HG03439 (cell line): ENCODE results near the gene ASH1L.
"Not testable (repeated sequence)": the region's sequence is repeated elsewhere in the genome, so short reads cannot be mapped to it uniquely, and the experiment has no call there.

Experiments used
- ATAC-seq: cut with Tn5 transposase; IDR thresholded peaks from one replicate; pipeline ENCODE4 v1.9.1; 2021; ENCODE audit warnings: mild to moderate bottlenecking, moderate library complexity; ENCODE audit not compliant: unreplicated experiment

Gene ASH1L

DNA sequence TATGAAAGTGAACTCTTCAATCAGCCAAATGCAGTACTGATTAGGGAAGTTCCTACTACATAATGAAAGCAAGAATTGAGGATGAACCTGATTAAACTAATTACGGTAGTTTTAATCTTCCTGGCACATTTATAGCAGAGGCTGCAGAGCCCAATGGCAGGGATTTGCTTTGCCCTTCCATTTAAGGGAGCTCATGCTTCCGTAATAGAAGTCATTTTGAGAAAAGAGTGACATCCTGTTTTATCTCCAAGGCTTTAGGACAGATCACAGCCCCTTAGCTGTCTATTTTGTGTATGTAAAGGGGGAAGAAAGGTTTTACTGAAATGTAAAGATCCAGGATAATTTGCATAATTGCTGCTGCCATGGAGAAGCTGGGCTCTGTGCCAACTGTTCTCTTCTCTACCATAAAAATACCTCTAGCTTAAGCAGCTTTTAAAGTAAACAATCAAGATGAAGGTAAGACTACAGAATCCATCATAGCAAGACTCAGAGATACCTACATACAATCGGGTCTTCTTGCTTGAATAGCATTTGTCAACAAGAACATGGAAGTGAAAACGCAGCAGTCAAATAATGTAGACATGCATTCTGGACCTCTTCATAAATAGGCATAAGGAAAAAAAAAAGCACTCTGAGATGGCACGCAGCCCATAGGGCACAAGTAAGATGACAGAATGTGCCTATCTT is 62.5 kb downstream of the ASH1L start:
- no peak for ATAC-seq

DNA sequence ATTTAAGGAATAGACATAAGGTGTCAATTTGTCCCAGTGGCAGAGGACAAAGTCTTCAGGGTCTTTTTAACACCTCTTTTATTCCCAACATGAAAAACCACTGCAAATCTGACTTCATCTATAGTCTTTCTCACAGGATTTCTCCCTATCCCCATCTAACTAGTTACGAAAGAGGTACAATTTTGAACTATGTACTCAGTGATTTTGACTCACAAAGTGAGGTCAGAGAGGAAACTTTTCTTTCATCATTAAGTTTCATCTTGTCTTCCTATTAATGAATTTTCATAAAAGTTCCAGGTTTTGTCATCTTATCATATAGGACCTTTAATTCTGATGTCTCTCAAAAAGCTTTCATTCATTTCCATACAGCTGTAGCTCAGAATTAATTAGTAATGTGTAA is 63.3 kb downstream of the ASH1L start:
- no peak for ATAC-seq

DNA sequence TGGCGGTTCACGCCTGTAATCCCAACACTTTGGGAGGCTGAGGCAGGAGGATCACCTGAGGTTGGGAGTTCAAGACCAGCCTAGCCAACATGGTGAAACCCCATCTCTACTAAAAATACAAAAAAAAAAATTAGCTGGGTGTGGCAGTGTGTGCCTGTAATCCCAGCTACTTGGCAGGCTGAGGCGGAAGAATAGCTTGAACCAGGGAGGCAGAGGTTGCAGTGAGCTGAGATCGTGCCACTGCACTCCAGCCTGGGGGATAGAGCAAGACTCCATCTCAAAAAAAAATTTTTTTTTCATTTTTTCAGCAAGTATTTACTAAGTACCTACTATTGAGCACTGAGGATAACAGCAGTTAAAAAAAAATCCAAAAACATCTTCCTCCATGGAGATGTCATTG is 69.0 kb downstream of the ASH1L start:
- ATAC-seq: not testable (repeated sequence)

DNA sequence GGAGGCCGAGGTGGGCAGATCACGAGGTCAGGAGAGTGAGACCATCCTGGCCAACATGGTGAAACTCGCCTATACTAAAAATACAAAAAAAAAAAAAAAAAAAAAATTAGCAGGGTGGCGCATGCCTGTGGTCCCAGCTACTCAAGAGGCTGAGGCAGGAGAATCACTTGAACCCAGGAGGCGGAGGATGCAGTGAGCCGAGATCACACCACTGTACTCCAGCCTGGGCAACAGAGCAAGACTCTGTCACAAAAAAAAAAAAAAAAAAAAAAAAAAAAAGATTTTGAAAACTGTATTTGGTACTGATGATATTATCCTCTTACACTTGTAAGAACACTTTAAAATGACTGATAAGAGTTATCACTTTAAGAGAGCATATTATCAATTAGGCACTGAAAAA is 74.2 kb downstream of the ASH1L start:
- ATAC-seq: not testable (repeated sequence)

DNA sequence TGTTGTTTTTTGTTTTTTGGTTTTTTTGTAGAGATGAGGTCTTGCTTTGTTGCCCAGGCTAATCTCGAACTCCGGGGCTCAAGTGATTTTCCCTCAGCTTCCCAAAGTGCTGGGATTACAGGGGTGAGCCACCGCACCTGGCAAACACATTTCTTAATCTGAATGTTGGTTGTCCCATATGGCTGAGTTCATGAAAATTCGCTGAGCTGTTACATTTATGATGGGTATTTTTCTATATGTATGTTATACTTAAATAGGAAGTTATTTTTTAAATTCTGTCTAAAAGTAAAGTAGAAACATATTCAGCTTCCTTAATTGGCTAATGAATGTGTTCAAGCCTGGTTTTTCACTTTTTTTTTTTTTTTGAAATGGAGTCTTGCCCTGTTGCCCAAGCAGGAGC is 75.1 kb downstream of the ASH1L start:
- ATAC-seq: no peak

DNA sequence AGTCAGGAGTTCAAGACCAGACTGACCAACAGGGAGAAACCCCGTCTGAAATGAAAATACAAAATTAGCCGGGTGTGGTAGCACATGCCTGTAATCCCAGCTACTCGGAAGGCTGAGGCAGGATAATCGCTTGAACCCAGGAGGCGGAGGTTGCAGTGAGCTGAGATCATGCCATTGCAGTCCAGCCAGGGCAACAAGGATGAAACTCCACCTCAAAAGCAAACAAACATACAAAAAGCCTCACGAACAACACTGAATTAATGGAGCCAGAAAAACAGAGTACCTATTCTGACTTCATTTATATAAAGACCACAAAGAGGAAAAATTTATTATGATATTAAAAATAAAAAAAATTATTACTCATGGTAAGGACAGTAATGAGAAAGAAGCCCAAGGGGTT is 75.7 kb downstream of the ASH1L start:
- not testable (repeated sequence) for ATAC-seq

DNA sequence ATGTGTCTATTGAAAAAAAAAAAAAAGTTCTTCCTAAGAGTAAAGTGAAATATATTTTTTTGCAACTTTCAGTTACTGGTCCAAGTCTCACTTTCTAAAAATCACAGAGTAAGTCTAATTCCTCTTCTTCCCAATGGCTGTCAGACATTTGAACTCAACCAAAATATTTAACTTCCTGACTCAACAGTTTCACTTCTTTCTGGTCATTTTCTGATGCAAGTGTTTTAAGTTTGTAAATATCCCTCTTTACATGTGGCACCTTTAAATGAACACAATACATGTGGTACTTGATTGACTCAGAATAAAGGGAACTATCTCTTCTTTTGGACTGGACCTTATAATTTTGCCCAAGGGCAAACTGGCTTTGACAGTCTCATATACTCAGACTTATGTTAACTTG is 76.7 kb downstream of the ASH1L start:
- ATAC-seq: no peak

DNA sequence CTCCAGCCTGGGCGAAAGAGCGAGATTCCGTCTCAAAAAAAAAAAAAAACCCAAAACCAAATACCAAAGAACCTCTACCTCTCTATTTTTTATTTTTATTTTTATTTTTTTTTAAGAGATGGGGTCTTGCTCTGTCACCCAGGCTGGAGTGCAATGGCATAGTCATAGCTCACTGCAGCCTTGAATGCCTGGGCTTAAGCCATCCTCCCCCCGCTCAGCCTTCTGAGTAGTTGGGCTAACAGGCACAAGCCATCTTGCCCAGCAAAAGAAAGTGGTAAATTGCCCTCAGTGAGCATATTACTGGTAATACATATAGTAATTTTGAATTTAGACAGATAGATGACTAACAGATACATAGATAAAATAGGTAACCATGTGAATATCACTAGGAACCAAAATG is 77.4 kb downstream of the ASH1L start:
- no peak for ATAC-seq

DNA sequence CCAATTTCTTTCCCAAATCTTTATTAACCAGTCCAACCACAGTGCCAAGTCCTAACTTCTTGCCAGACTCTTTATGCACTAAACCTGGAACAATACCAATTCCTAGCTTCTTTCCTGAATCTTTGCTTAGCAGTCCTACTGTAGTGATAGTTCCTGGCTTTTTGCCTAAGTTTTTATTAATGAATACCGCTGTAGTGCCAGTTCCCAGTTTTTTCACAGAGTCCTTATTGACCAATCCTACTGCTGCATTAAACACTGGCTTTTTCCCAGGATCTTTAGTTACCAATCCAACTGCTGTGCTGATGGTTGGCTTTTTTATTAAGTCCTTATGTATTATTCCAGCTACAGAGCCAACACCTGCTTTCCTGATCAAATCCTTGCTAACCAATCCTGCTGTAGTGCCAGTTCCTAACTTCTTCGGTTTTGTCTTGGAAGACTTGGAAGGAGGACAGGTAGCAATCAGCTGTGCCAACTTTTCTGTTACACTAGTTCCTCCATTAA is 80.8 kb downstream of the ASH1L start:
- no peak for ATAC-seq

DNA sequence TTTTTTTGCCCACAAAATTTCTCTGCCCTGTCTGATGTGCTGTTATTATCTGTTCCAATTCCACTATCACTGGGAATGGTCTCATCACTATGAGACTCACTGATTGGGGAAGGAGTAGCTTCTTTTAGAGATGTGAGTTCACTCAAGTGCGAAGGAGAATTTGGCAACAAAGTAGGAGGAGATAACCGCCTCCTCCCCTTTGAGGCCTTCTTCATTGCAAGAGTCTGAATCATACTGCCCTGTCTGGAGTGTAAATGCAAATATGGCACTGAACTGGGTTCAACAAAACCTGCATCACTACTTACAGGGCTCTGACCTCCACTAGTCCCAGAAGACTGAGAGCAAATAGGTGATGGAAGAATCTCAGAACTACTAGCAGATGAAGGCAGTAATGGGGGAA is 83.4 kb downstream of the ASH1L start:
- ATAC-seq: no peak

DNA sequence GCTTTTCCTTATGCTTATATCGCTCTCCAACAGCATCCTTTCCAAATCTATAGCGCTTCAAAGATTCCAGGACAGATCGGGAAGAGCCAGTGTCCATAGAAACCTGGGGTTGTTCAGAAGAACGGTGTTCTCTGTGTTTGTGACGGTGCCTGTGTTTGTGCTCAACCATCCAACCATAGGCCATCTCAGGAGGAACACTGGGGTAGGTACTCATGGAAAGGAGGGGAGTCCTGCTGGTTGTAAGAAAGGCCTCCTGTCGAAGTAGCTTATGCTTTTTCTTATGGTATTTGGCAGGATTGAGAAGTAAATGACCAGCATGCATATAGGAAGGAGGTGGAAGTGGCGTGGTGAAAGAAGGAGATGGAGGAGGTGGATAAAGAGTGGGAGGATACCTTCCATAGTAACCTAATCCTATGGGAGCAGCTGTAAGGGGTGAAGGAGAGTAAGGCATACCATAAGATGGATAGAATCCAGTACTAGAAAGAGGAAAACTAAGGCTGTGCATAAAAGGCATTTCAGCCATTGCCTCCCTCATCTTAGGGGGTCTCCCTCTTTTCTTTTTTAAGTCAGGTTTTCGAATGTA is 84.2 kb downstream of the ASH1L start:
- ATAC-seq: no peak

DNA sequence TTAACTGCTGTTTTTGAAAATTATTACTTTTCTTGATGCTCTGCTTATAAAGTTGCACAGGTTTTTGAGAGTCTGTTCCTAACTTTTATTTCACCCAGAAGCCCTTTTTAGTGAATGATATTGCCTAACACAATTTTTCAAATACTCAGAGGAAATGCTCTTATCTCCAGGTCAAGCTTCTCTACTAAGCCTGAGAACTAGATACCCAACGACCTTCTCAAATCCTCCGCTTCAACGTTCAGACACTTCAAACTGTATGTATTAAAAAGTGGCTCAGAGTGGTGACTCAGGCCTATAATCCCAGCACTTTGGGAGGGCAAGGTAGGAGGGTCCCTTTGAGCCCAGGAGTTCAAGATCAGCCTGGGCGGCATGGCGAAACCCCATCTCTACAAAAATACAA is 88.5 kb downstream of the ASH1L start:
- no peak for ATAC-seq

DNA sequence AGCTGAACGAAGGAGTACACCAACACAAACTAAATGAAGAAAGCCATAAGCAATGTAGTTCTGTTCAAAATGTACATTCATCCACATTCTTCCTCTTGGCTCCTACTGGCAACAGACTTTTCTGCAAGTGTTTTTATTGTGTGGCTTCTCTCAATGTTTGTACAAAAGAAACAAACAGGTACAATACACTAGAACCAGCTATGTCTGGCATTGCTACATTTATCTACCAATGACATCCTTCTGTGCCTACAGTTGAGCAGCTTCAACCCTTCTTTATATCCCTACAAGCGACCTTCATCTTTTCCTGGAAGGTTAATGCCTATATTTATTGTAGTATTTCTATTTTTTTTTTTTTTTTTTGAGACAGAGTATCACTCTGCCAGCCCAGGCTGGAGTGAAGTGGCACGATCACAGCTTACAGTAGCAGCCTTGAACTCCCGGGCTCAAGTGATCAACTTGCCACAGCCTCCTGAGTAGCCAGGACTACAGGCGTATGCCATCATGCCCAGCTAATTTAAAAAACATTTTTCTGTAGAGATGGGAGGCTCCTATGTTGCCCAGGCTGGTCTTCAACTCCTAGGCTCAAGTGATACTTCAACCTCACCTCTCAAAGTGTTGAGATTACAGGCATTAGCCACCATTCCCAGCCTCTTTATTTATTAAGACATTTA is 89.3 kb downstream of the ASH1L start:
- ATAC-seq: no peak

DNA sequence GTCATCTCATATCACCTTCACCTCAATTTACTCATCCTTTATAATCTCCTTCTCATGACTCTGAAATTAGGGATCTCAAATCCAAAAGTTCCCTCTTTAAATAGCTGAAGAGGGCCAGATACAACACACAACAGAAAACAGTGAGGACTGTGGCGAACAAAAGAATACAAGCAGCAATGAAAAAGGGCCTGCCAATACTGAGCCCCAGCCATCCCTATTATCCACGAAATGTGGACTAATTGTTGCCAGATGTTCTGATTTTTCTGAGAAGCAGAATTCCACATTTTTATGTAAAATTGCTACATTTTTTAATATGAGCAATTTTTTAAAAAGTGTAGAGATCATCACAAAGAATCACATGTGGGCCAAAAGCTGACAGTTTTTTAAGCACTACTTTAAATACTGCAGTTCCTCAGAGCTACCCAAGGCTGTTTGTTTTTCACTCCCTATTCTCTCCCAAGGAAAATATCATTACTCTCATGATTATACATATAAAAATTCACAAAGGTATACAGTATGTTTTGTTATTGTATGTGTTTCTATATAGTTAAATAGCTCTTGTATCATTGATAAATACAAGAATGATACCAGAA is 90.0 kb downstream of the ASH1L start:
- no peak for ATAC-seq

DNA sequence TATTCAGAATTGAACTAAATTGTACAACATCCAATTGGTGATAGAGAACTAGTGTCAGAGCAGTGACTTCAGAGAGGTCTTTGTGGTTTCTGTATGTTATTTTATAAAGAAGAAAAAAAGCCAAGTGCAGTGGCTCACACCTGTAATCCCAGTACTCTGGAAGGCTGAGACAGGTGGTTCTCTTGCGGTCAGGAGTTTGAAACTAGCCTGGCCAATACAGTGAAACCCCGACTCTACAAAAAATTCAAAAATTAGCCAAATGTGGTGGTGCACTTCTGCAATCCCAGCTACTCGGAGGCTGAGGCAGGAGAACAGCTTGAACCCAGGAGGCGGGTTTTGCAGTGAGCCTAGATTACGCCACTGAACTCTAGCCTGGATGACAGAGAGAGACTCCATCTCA is 90.7 kb downstream of the ASH1L start:
- no peak for ATAC-seq

DNA sequence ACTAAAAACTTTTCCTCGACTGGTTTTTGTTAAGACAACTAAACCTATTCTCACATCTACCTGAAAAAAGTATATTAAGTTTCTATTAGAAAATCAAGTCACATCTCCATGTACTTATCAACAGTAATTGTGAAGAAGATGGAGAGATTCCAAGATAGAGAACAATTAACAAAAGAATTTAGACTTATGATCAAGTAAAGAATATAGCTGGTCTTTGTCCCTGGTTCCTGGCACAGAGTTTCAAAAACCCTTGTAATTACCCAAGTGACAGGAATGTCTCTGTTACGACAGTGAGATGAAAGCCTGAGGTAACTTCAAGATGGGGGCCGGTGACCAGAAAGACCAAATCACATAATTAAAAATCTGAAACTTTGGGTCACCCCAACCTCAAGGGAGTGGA is 91.6 kb downstream of the ASH1L start:
- no peak for ATAC-seq

DNA sequence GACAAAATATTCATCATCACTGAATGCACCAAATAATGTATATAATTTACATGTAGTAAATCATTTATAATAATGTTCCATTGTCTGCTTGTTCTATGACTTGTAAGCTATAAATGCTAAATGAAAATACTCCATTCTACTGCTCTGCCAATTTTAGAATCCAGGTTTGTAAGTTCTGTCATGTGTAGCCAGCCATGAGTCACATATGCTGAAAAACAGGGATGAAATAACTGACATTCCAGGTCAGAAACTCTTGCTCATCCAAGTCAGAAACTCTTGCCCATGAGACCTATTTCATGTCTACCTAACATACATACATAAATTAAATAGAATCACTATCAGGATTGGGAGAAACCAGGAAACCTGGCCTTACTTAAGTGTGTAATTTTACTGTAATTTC is 95.6 kb downstream of the ASH1L start:
- no peak for ATAC-seq

DNA sequence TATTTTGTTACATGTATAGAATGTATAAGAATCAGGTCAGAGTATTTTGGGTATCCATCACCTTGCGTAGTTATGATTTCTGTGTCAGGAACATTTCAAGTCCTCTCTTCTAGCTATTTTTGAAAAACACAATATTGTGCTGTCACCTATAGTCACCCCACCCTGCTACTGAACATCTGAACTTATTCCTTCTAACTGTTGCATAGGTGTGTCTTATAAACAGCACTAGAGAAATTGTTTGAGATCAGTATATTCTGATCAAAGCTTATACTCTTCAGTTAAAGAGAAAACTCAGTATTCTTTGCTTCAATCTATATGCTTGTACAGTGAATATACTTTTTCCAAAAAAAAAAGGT is 96.0 kb downstream of the ASH1L start:
- ATAC-seq: no peak

DNA sequence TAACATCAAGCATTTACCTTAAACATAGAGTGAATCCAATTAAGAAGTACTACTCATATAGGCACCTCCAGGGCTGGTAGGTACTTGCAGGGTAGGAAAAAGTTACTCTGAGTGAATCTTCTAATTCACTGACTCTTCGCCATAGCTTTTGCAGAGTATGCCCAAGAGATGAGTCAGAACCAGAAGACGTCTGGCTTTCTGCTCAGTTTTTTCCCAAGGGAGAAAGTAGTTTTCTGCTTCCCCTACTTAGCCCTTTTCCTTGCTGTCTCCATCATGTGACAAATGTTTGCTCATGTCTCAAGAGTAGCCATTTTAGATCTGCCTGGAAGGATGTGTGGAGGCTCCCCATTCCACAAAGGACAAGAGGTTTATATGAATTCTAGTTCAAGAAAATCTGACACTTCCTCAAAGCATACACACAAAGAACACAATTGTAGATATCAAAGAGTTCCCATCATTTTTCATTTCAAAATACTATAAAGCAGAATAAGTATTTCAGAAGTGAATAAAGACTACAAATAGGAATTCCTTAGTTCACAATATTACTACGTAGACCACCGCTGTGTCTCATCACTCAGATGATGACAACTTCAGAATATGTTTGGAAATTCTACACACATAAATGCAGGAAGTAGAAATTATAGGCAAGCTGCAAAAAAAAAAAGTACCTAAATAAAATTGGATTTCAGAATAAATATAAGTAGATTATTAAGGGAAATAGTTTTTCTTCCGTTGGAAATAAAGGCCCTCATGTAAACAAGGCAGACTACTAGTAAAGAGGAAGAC is 98.5 kb downstream of the ASH1L start:
- no peak for ATAC-seq

DNA sequence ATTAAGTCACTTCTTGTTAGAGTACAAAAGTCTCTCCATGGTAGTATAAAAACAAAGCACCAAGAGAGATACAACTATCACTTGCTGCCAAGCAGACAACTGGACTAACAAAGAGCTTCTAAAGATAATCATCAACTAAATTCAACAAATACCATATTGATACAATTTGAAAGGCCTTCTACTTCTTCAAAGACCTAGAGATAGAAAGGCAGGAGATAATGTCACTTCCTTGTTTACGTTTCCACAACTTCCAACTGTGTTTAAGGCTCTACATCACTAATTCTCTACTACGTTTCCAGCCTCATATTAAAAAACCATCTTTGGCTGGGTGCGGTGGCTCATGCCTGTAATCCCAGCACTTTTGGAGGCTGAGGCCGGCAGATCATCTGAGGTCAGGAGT is 104.5 kb downstream of the ASH1L start:
- ATAC-seq: no peak

DNA sequence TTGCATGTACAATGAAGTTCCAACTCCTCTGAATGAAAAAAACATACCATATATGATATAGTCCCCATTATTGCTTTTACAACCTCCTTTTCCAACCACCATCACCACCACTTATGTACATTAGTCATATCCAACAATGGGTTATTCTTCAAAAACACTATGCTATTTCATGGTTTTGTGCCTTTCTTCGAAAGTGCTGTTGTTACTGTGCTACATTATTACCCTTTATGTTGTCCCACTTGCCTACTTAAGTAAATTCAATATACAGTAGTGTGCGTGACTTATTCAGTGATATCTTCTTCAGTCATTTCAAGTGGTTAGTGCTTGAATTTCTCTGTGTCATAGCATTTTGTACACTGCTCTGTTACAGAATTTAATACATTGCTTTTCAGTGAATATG is 105.3 kb downstream of the ASH1L start:
- ATAC-seq: no peak
